NCI-H2227 (cell line): ENCODE measurements around the gene NFIA.

ENCODE experiments used
- DNase-seq: peaks from one replicate; lab custom pipeline; 2025; ENCODE audit not compliant: unreplicated experiment; lab: John Stamatoyannopoulos, UW

Gene NFIA

DNA sequence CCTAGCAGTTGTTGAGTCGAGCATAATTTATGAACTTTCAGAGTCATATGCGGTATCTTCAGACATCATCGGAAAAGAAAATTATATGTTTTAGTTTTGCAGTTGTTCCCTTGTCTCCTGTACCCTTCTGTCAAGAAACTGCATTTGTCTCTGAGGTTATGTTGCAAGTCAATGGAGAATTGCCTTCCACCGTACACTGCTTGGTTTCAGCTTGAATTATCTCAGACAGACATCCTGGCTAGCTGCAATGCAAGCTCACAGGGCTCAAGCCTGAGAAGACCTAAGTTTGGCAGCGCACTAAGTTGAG is 156.0 kb downstream of the NFIA start:
- DNase-seq: no peak

- DNase-seq: no peak
Observed at GRCh38 chr1:61240878-61241277, 158.5 kb downstream of the NFIA start.

GRCh38 chr1:61241411-61241838 is 159.1 kb downstream of the NFIA start:
- DNase-seq: no peak

- no peak for DNase-seq
Observed at GRCh38 chr1:61241973-61242381, 159.6 kb downstream of the NFIA start.

GRCh38 chr1:61244114-61244513 is 161.8 kb downstream of the NFIA start:
- DNase-seq: no peak

DNA sequence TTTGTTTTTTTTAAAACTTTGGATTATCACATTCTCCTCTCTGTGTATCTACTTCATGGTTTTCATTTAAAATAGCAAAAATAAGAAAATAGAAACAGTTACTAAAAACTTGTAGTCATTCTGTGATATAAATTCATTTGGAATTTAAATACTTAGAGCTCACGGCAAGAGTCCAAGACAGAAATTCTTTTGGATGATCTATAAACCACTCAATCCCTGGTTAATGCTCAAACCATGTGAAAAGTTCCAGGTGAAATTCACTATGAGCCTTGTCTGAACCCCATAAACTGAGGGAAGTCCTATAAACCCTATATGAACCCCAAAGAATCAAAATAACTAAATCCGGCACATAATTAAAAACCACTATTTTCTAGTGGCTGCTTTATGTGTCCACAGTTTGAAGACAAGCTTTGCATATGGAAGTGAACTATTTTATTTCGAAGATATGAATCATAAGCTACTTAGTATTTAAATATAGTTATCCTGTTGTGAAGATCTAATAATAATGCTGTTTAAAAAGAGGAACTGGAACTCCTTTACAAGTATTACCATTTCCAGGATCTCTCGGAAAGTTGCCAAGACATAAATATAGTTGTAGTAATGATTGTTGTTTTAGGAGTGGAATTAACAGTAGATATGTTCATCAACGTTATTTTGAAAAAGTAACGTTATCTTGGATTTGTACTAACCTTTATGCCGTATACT is 163.5 kb downstream of the NFIA start:
- no peak for DNase-seq

DNA sequence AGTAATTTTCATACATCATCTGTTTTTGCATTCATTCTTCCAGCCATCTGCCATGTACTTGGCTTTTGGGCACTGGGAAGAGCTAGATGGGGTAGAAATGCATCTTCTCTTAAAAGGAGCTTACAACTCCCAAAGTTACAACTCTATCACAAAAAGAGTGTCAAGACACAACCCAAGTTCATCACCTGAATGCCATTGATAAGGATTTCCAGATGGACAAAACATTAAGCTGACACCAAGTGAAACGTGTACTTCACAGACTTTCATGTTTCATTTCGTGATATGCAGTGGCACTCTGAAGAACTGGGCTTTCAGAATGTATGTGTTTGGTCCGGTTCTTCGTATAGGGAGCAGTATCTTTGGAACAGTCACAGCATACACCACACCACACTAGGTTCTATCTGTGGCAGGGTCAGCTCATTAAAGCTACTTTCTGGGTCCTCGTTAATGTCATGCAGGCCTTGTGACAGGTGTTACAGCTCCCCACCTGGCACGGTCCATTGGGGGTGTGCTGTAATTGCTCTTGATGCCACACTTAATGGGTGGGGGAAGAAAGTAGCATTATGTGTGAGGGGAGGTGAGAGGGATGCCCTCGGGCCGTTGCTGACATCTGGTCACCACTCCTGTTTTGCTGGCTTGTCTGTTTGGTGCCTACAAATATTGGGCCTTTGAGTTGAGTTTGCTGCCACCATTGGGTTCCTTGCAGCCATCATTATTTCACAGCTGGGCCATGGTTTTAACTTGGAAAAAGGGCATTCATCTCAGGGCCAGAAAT is 164.9 kb downstream of the NFIA start:
- no peak for DNase-seq

- no peak for DNase-seq
Observed at GRCh38 chr1:61247881-61248752, 165.8 kb downstream of the NFIA start.

DNA sequence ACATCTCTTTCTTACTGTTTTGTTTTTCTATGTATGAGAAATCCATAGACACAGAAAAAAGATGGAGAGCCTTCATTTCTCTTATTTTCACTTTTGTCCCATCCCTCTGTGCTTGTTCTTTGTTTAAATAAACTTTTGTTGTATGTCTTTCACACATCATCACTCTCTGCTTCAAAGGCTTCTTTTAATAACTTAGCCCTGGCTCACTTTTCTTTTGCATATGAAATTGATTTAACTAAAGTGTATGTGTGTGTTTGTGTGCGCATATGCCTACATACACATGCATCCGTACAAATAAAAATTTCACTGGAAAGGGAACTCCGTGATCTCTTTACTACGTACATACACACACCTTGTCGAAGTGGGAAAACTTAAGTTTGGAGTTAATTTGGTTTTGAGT is 168.6 kb downstream of the NFIA start:
- DNase-seq: no peak

GRCh38 chr1:61253059-61253735 is 170.8 kb downstream of the NFIA start:
- peak; percentile 33 for DNase-seq

GRCh38 chr1:61253912-61254633 is 171.7 kb downstream of the NFIA start:
- peak; percentile 23 for DNase-seq

- DNase-seq: no peak
Observed at GRCh38 chr1:61254634-61255357, 172.4 kb downstream of the NFIA start.

DNA sequence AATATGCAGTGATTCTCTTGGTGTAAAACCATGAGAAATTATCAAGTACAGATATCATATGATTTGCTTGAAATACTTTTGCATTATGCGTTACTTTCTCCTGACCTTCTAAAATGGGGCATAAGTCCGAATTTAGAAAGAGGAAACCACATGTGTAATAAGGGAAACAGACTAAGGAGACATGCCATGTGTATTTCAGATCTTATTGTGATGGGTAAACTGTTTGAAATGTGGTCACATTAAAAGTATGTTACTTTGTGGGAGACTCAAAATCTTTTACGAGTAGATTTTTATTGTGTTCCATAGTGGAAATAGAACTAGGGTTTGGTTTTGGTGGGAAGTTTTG is 173.0 kb downstream of the NFIA start:
- no peak for DNase-seq

GRCh38 chr1:61259379-61260148 is 177.2 kb downstream of the NFIA start:
- DNase-seq: no peak

GRCh38 chr1:61260171-61260570 is 177.8 kb downstream of the NFIA start:
- DNase-seq: no peak

DNA sequence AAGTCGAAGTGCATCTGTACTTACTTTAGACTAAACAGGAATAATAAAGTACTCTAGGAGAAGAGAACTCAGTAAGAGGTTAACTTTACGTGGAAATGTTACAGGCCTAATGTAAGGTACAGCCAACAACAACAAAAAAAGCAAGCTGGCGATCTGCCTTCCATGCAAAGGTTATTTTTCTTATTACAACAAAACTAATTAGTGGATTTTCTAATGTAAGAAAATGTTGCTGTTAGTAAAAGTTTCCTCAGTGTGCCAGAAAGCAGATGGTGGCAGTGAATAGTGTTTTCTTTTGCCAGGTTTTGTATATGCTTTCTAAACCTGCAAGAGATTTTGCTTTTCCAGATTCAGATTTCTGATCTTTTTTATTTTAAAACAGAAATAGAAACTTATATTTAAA is 179.2 kb downstream of the NFIA start:
- DNase-seq: no peak

- no peak for DNase-seq
Observed at GRCh38 chr1:61263905-61264824, 181.8 kb downstream of the NFIA start.

- no peak for DNase-seq
Observed at GRCh38 chr1:61264825-61265242, 182.5 kb downstream of the NFIA start.
